WTC11 (cell line): Measurements from ENCODE around the gene HEYL. TPM values are rescaled to one million over a fixed set of nuclear protein-coding genes. Genes with fewer than 3 reads are reported as not detected.

Experiments
- ATAC-seq: fragments of 200-7000 bp; cut with Tn5 transposase; 2 replicates; pipeline ENCODE4 v1.10.0; 2021; ENCODE audit warnings: mild to moderate bottlenecking, moderate library complexity
- CTCF ChIA-PET: fragments of 300-600 bp; sonication (Branson Sonifier 250); formaldehyde crosslinking; loops from one replicate; lab custom pipeline; 2021; ENCODE audit warnings: antibody characterized with exemption; lab: Charles Lee
- POLR2A ChIA-PET: fragments of 350-600 bp; sonication (Branson Sonifier 250); formaldehyde crosslinking; loops from one replicate; lab custom pipeline; 2021; ENCODE audit warnings: antibody characterized with exemption; lab: Charles Lee
- DNase-seq: peaks from one replicate; pipeline ENCODE4 v3.0.0; 2021; ENCODE audit warnings: low spot score
- H3K27ac Mint-ChIP-seq: 2 replicates; pipeline ENCODE4 v1.8.0; 2021; ENCODE audit warnings: mixed read lengths
- H3K27me3 Mint-ChIP-seq: 2 replicates; pipeline ENCODE4 v1.8.0; 2021; ENCODE audit warnings: low read depth, mild to moderate bottlenecking, moderate library complexity, mixed read lengths
- H3K36me3 Mint-ChIP-seq: 2 replicates; pipeline ENCODE4 v1.8.0; 2021; ENCODE audit warnings: mixed read lengths
- H3K4me1 Mint-ChIP-seq: 2 replicates; pipeline ENCODE4 v1.8.0; 2022; ENCODE audit warnings: mixed read lengths
- H3K4me3 Mint-ChIP-seq: 2 replicates; pipeline ENCODE4 v1.8.0; 2021; ENCODE audit warnings: mild to moderate bottlenecking, moderate library complexity, mixed read lengths
- H3K9me3 Mint-ChIP-seq: 2 replicates; pipeline ENCODE4 v1.8.0; 2021; ENCODE audit warnings: mixed read lengths
- ATF1 ChIP-seq: sonication (generic); formaldehyde crosslinking; IDR thresholded peaks from 2 replicates; pipeline ENCODE4 v1.8.1; 2023; ENCODE audit warnings: mild to moderate bottlenecking, moderate library complexity, missing genetic modification reagents
- CREB1 ChIP-seq: sonication (generic); formaldehyde crosslinking; IDR thresholded peaks from 2 replicates; pipeline ENCODE4 v1.8.0; 2023; ENCODE audit warnings: mild to moderate bottlenecking, missing genetic modification reagents
- ESRRA ChIP-seq: sonication (generic); formaldehyde crosslinking; IDR thresholded peaks from 2 replicates; pipeline ENCODE4 v1.8.1; 2022; ENCODE audit warnings: mild to moderate bottlenecking, missing genetic modification reagents, borderline replicate concordance
- ETV6 ChIP-seq: sonication (generic); formaldehyde crosslinking; IDR thresholded peaks from 2 replicates; pipeline ENCODE4 v1.8.1; 2022; ENCODE audit warnings: mild to moderate bottlenecking, missing genetic modification reagents
- FOXJ3 ChIP-seq: sonication (generic); formaldehyde crosslinking; IDR thresholded peaks from 2 replicates; pipeline ENCODE4 v1.9.0; 2021; ENCODE audit warnings: missing genetic modification reagents, mild to moderate bottlenecking, borderline replicate concordance
- FOXP1 ChIP-seq: sonication (generic); formaldehyde crosslinking; IDR thresholded peaks from 2 replicates; pipeline ENCODE4 v1.8.0; 2022; ENCODE audit warnings: missing genetic modification reagents, mild to moderate bottlenecking, moderate library complexity, borderline replicate concordance
- HMGXB4 ChIP-seq: sonication (generic); formaldehyde crosslinking; IDR thresholded peaks from 2 replicates; pipeline ENCODE4 v1.8.1; 2023; ENCODE audit warnings: mild to moderate bottlenecking, moderate library complexity, missing genetic modification reagents
- RORB ChIP-seq: fragments of 250-450 bp; sonication (Bioruptor Pico); IDR thresholded peaks from 2 replicates; pipeline ENCODE4 v1.9.0; 2021; ENCODE audit warnings: mild to moderate bottlenecking
- TEAD1 ChIP-seq: sonication (generic); formaldehyde crosslinking; IDR thresholded peaks from 2 replicates; pipeline ENCODE4 v1.8.0; 2022; ENCODE audit warnings: mild to moderate bottlenecking, missing genetic modification reagents
- TP53 ChIP-seq: sonication (generic); formaldehyde crosslinking; IDR thresholded peaks from 2 replicates; pipeline ENCODE4 v1.8.1; 2023; ENCODE audit warnings: mild to moderate bottlenecking, missing genetic modification reagents
- ZNF138 ChIP-seq: sonication (generic); formaldehyde crosslinking; conservative IDR thresholded peaks from 2 replicates; pipeline ENCODE4 v1.8.1; 2022; ENCODE audit warnings: mild to moderate bottlenecking, moderate library complexity, missing genetic modification reagents
- ZNF263 ChIP-seq: sonication (generic); formaldehyde crosslinking; IDR thresholded peaks from 2 replicates; pipeline ENCODE4 v1.8.1; 2022; ENCODE audit warnings: low read depth, mild to moderate bottlenecking, moderate library complexity, missing genetic modification reagents
- ZNF317 ChIP-seq: sonication (generic); formaldehyde crosslinking; IDR thresholded peaks from 2 replicates; pipeline ENCODE4 v1.8.1; 2023; ENCODE audit warnings: low read depth, mild to moderate bottlenecking, moderate library complexity, missing genetic modification reagents, borderline replicate concordance
- ZNF512 ChIP-seq: sonication (generic); formaldehyde crosslinking; IDR thresholded peaks from 2 replicates; pipeline ENCODE4 v1.8.1; 2022; ENCODE audit warnings: missing genetic modification reagents, borderline replicate concordance
- total RNA-seq: library from RNA; stranded (reverse); gene quantifications from 3 replicates; pipeline ENCODE4 v1.2.3, GENCODE V29; 2021
- TF ChIP-seq, protein P1 (sequence below): fragments of 250-450 bp; sonication (Bioruptor Pico); IDR thresholded peaks from 2 replicates; pipeline ENCODE4 v1.9.0; 2021; ENCODE audit warnings: mild to moderate bottlenecking, borderline replicate concordance
- TF ChIP-seq, protein P2 (sequence below): sonication (generic); formaldehyde crosslinking; IDR thresholded peaks from 2 replicates; pipeline ENCODE4 v1.8.0; 2023; ENCODE audit warnings: mild to moderate bottlenecking, missing genetic modification reagents
- TF ChIP-seq, protein P3 (sequence below): sonication (generic); formaldehyde crosslinking; IDR thresholded peaks from 2 replicates; pipeline ENCODE4 v1.8.0; 2022; ENCODE audit warnings: mild to moderate bottlenecking, missing genetic modification reagents
- TF ChIP-seq, protein P4 (sequence below): sonication (generic); formaldehyde crosslinking; IDR thresholded peaks from 2 replicates; pipeline ENCODE4 v1.8.1; 2022; ENCODE audit warnings: mild to moderate bottlenecking, moderate library complexity, missing genetic modification reagents

The HEYL gene
- total RNA-seq, 1 experiment from 2014 or later: 2.3 TPM

- TF ChIP-seq, protein P1, sequence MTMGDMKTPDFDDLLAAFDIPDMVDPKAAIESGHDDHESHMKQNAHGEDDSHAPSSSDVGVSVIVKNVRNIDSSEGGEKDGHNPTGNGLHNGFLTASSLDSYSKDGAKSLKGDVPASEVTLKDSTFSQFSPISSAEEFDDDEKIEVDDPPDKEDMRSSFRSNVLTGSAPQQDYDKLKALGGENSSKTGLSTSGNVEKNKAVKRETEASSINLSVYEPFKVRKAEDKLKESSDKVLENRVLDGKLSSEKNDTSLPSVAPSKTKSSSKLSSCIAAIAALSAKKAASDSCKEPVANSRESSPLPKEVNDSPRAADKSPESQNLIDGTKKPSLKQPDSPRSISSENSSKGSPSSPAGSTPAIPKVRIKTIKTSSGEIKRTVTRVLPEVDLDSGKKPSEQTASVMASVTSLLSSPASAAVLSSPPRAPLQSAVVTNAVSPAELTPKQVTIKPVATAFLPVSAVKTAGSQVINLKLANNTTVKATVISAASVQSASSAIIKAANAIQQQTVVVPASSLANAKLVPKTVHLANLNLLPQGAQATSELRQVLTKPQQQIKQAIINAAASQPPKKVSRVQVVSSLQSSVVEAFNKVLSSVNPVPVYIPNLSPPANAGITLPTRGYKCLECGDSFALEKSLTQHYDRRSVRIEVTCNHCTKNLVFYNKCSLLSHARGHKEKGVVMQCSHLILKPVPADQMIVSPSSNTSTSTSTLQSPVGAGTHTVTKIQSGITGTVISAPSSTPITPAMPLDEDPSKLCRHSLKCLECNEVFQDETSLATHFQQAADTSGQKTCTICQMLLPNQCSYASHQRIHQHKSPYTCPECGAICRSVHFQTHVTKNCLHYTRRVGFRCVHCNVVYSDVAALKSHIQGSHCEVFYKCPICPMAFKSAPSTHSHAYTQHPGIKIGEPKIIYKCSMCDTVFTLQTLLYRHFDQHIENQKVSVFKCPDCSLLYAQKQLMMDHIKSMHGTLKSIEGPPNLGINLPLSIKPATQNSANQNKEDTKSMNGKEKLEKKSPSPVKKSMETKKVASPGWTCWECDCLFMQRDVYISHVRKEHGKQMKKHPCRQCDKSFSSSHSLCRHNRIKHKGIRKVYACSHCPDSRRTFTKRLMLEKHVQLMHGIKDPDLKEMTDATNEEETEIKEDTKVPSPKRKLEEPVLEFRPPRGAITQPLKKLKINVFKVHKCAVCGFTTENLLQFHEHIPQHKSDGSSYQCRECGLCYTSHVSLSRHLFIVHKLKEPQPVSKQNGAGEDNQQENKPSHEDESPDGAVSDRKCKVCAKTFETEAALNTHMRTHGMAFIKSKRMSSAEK (CRISPR knock-in tag): no peak
- TF ChIP-seq ETV6 (CRISPR knock-in tag): no peak
- no peak for TF ChIP-seq ESRRA
- TF ChIP-seq, all 79 proteins: peak for 0
Observed at GRCh38 chr1:39647247-39647646, 7.8 kb upstream of the HEYL start (continued).

- peak; percentile 68 for DNase-seq
- peak; percentile 84 for ATAC-seq
- Mint-ChIP-seq H3K27ac (no peak overlapping the region), H3K36me3 (no peaks in the 10 kb centered on the region), H3K4me3 (no peak overlapping the region), H3K27me3 (peaks cover 80% of the 10 kb centered on the region), H3K9me3 (no peaks in the 10 kb centered on the region), H3K4me1 (peaks cover 14% of the 10 kb centered on the region)
- TF ChIP-seq FOXP1 (CRISPR knock-in tag) (peak; percentile 27; the same call in 1 of the 2 replicates), TP53 (CRISPR knock-in tag) (no peak), ZNF263 (peak; percentile 80; the same call in 1 of the 2 replicates)
- TF ChIP-seq, protein P2, sequence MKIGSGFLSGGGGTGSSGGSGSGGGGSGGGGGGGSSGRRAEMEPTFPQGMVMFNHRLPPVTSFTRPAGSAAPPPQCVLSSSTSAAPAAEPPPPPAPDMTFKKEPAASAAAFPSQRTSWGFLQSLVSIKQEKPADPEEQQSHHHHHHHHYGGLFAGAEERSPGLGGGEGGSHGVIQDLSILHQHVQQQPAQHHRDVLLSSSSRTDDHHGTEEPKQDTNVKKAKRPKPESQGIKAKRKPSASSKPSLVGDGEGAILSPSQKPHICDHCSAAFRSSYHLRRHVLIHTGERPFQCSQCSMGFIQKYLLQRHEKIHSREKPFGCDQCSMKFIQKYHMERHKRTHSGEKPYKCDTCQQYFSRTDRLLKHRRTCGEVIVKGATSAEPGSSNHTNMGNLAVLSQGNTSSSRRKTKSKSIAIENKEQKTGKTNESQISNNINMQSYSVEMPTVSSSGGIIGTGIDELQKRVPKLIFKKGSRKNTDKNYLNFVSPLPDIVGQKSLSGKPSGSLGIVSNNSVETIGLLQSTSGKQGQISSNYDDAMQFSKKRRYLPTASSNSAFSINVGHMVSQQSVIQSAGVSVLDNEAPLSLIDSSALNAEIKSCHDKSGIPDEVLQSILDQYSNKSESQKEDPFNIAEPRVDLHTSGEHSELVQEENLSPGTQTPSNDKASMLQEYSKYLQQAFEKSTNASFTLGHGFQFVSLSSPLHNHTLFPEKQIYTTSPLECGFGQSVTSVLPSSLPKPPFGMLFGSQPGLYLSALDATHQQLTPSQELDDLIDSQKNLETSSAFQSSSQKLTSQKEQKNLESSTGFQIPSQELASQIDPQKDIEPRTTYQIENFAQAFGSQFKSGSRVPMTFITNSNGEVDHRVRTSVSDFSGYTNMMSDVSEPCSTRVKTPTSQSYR (CRISPR knock-in tag): peak; percentile 45; the same call in 1 of the 2 replicates
- TF ChIP-seq, protein P3, sequence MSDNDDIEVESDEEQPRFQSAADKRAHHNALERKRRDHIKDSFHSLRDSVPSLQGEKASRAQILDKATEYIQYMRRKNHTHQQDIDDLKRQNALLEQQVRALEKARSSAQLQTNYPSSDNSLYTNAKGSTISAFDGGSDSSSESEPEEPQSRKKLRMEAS (CRISPR knock-in tag): peak; percentile 66
- ChIA-PET POLR2A (interaction anchor here (0.6 to 1.3 kb wide), 5 partner anchors 13 to 230 kb away, joined by 3 to 6 read pairs (median 4); no protein-coding TSS in a partner anchor), CTCF (interaction anchor here (0.6 to 4.9 kb wide), 17 partner anchors 12 to 669 kb away, joined by 3 to 61 read pairs (median 4); partner anchors contain the start of genes HPCAL4 and NT5C1A)
Observed at GRCh38 chr1:39646232-39647081, 7.0 kb upstream of the HEYL start.

- ChIA-PET POLR2A (interaction anchor here (0.6 to 0.9 kb wide), 2 partner anchors 70 to 231 kb away, joined by 3 to 4 read pairs; no protein-coding TSS in a partner anchor), CTCF (interaction anchor here (0.8 to 4.9 kb wide), 7 partner anchors 13 to 70 kb away, joined by 3 to 61 read pairs (median 8); partner anchors contain the start of genes HPCAL4 and NT5C1A)
- Mint-ChIP-seq H3K27me3 (peaks cover 80% of the 10 kb centered on the region), H3K36me3 (no peaks in the 10 kb centered on the region), H3K9me3 (no peaks in the 10 kb centered on the region), H3K4me3 (no peak overlapping the region), H3K4me1 (peaks cover 14% of the 10 kb centered on the region), H3K27ac (no peak overlapping the region)
- ATAC-seq (no peak), DNase-seq (no peak)
- TF ChIP-seq ETV6 (CRISPR knock-in tag) (no peak), HMGXB4 (CRISPR knock-in tag) (no peak), ZNF317 (CRISPR knock-in tag) (no peak), FOXJ3 (CRISPR knock-in tag) (no peak), ATF1 (CRISPR knock-in tag) (no peak), CREB1 (CRISPR knock-in tag) (no peak), ZNF512 (CRISPR knock-in tag) (no peak), TEAD1 (no peak), TP53 (CRISPR knock-in tag) (no peak), RORB (CRISPR knock-in tag) (no peak), ZNF138 (CRISPR knock-in tag) (no peak)
- TF ChIP-seq, protein P4, sequence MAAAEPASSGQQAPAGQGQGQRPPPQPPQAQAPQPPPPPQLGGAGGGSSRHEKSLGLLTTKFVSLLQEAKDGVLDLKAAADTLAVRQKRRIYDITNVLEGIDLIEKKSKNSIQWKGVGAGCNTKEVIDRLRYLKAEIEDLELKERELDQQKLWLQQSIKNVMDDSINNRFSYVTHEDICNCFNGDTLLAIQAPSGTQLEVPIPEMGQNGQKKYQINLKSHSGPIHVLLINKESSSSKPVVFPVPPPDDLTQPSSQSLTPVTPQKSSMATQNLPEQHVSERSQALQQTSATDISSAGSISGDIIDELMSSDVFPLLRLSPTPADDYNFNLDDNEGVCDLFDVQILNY (CRISPR knock-in tag): no peak
Observed at GRCh38 chr1:39645411-39646043, 6.1 kb upstream of the HEYL start.
